HepG2 (cell line): ENCODE data around the gene EGF. TPM values are rescaled to one million over a fixed set of nuclear protein-coding genes. Genes with fewer than 3 reads are reported as not detected.
A peak's percentile ranks its signal among the peaks of the same experiment; 100 is the strongest.

ENCODE experiments used
- ATAC-seq: fragments of 200-7000 bp; cut with Tn5 transposase; 3 replicates; pipeline ENCODE4 v1.9.1; 2020; ENCODE audit warnings: mild to moderate bottlenecking, moderate library complexity
- BruUV-seq: library from RNA; stranded (reverse); fragments of 400-500 nt; replicated peaks from 2 replicates; lab custom pipeline; 2021; lab: Mats Ljungman, UMichigan
- CTCF ChIA-PET: fragments of 300-600 bp; formaldehyde crosslinking; extraction: SDS; loops from one replicate; lab custom pipeline; 2021; ENCODE audit warnings: low total read pairs, inconsistent platforms, low intra/inter-chr PET ratio; lab: Yijun Ruan, JAX
- POLR2A ChIA-PET: fragments of 350-600 bp; sonication (Branson Sonifier 250); formaldehyde crosslinking; loops from one replicate; lab custom pipeline; 2020; ENCODE audit warnings: antibody characterized with exemption, inconsistent platforms; lab: Yijun Ruan, JAX
- DNase-seq: peaks from one replicate; pipeline ENCODE4 v3.0.0-alpha.2; 2015; ENCODE audit warnings: low spot score
- FAIRE-seq: peaks from 3 replicates; lab custom pipeline; 2011; peaks lifted over from hg19 to GRCh38; lab: Jason Lieb, UNC
- H2AFZ ChIP-seq: one replicate; pipeline ENCODE4 v1.6.1; 2011; ENCODE audit warnings: low read length, inconsistent platforms
- H3K27ac ChIP-seq: fragments of 300-600 bp; 3 replicates; pipeline ENCODE4 v1.8.0; 2011; ENCODE audit warnings: mixed run types, mild to moderate bottlenecking, mixed read lengths, low read length, inconsistent platforms; ENCODE audit not compliant: insufficient read depth; ENCODE audit errors: extremely low read length
- H3K27me3 ChIP-seq, 2 experiments: fragments of 200-600 bp in 1 of 2; 2 replicates in 1 of 2; 3 replicates in 1 of 2; pipeline versions ENCODE4 v1.6.0 to v1.8.0; 2011; ENCODE audit warnings: low read length in 2 of 2, mild to moderate bottlenecking in 2 of 2, moderate library complexity in 2 of 2, inconsistent platforms in 1 of 2; ENCODE audit not compliant: insufficient read depth in 2 of 2, control insufficient read depth in 1 of 2
- H3K36me3 ChIP-seq, 2 experiments: fragments of 200-600 bp in 1 of 2; replicated peaks in 1 of 2; 2 replicates in 1 of 2; 3 replicates in 1 of 2; pipeline versions ENCODE4 v1.5.1 to v1.8.0; 2011; ENCODE audit warnings: low read length in 2 of 2, inconsistent platforms in 1 of 2; ENCODE audit not compliant: insufficient read depth in 2 of 2, control insufficient read depth in 1 of 2
- H3K4me1 ChIP-seq: 2 replicates; pipeline ENCODE4 v1.5.1; 2012; ENCODE audit warnings: low read length, inconsistent platforms; ENCODE audit not compliant: insufficient read depth
- H3K4me2 ChIP-seq: 2 replicates; pipeline ENCODE4 v1.6.0; 2011; ENCODE audit warnings: low read depth, low read length, inconsistent platforms
- H3K4me3 ChIP-seq, 3 experiments: fragments of 200-600 bp in 1 of 3; sonication (generic), shearing (Covaris generic) in 1 of 3; replicated peaks in 1 of 3; 2 replicates each; pipeline ENCODE4 v1.5.1; 2011 to 2016; ENCODE audit warnings: low read length in 3 of 3, inconsistent platforms in 2 of 3, low read depth in 2 of 3, mild to moderate bottlenecking in 2 of 3, control low read depth in 1 of 3, mixed read lengths in 1 of 3; ENCODE audit not compliant: insufficient read depth in 1 of 3
- H3K79me2 ChIP-seq: one replicate; pipeline ENCODE4 v1.6.1; 2011; ENCODE audit warnings: low read length, inconsistent platforms; ENCODE audit not compliant: insufficient read depth
- H3K9ac ChIP-seq: 2 replicates; pipeline ENCODE4 v1.6.0; 2011; ENCODE audit warnings: mild to moderate bottlenecking, low read depth, low read length, inconsistent platforms; ENCODE audit not compliant: insufficient read depth
- H3K9me3 ChIP-seq: 2 replicates; pipeline ENCODE4 v1.5.1; 2012; ENCODE audit warnings: mild to moderate bottlenecking, low read length
- H4K20me1 ChIP-seq: 2 replicates; pipeline ENCODE4 v1.6.0; 2011; ENCODE audit warnings: inconsistent platforms, mild to moderate bottlenecking, low read length, moderate library complexity; ENCODE audit not compliant: insufficient read depth
- FOSL2 ChIP-seq: sonication (generic); formaldehyde crosslinking; IDR thresholded peaks from 2 replicates; pipeline ENCODE4 v1.4.0; 2020; ENCODE audit warnings: missing genetic modification reagents
- FOXJ3 ChIP-seq: sonication (generic); formaldehyde crosslinking; IDR thresholded peaks from 2 replicates; pipeline ENCODE4 v1.4.0; 2020; ENCODE audit warnings: missing genetic modification reagents, mild to moderate bottlenecking, borderline replicate concordance
- HBP1 ChIP-seq: IDR thresholded peaks from 2 replicates; pipeline ENCODE4 v1.6.1; 2016; ENCODE audit warnings: low read depth, control low read depth
- ZBTB34 ChIP-seq: sonication (generic); formaldehyde crosslinking; IDR thresholded peaks from 2 replicates; pipeline ENCODE4 v1.8.0; 2022; ENCODE audit warnings: mild to moderate bottlenecking, missing genetic modification reagents
- ZNF362 ChIP-seq: sonication (generic); formaldehyde crosslinking; IDR thresholded peaks from 2 replicates; pipeline ENCODE4 v1.4.0; 2020; ENCODE audit warnings: missing genetic modification reagents, mild to moderate bottlenecking, borderline replicate concordance
- ZNF451 ChIP-seq: sonication (generic); formaldehyde crosslinking; IDR thresholded peaks from 2 replicates; pipeline ENCODE4 v1.5.0; 2020; ENCODE audit warnings: mild to moderate bottlenecking, missing genetic modification reagents
- ZNF503 ChIP-seq: sonication (generic); formaldehyde crosslinking; IDR thresholded peaks from 2 replicates; pipeline ENCODE4 v1.4.0; 2020; ENCODE audit warnings: missing genetic modification reagents
- WGBS: methylation state at CpG from one replicate; pipeline ENCODE4 v1.1.6; 2017; ENCODE audit warnings: low lambda C conversion rate; 5-methylcytosine and 5-hydroxymethylcytosine counted together
- in situ Hi-C: cut with HindIII; loops from 2 replicates; pipeline ENCODE4 v1.10.0; 2017; ENCODE audit warnings: low pct_unique_long_range_greater_than_20kb; ENCODE audit not compliant: extremely low pct_ligation_motif_present
- intact Hi-C: fragments of 100-400 bp; cut with micrococcal nuclease; formaldehyde crosslinking; loops from one replicate; pipeline ENCODE4 v1.10.0; 2022; ENCODE audit not compliant: unreplicated experiment
- polyA plus RNA-seq, 8 experiments: library from polyadenylated mRNA; depleted of rRNA in 3 of 8; stranded (reverse) in 7 of 8; unstranded in 1 of 8; fragments of >200 nt; fragmentation: Illumina TruSeq in 4 of 8; extraction: Trizol in 4 of 8; gene quantifications; 2 replicates each; pipeline versions ENCODE4 v1.2.1 to v1.2.3, GENCODE V29; 2011 to 2016; ENCODE audit warnings: low read depth in 4 of 8, missing spikeins in 1 of 8, mixed read lengths in 1 of 8; ENCODE audit not compliant: insufficient read depth in 1 of 8
- total RNA-seq, 5 experiments: library from RNA; depleted of rRNA; stranded (reverse); fragments of >200 nt; fragmentation: Illumina TruSeq; extraction: Trizol; gene quantifications; 2 replicates each; pipeline ENCODE4 v1.2.3, GENCODE V29; 2016; ENCODE audit warnings: low read depth in 1 of 5

EGF gene
- total and polyA plus RNA-seq, 2 of the 13 experiments (the other 11 are each of a cell fraction or from before 2014, with no cell fraction given): 0.07 to 0.08 TPM

- no peak for TF ChIP-seq ZNF362 (CRISPR knock-in tag)
- no peak for TF ChIP-seq ZBTB34 (CRISPR knock-in tag)
- TF ChIP-seq HBP1 (CRISPR knock-in tag): no peak
- TF ChIP-seq, all 625 proteins: peak for 0
Measured at GRCh38 chr4:109985993-109986974, 73.6 kb downstream of the EGF start (continued).

- CTCF ChIA-PET: no interaction called here
- no peak for TF ChIP-seq ZNF503 (CRISPR knock-in tag)
- TF ChIP-seq FOSL2 (CRISPR knock-in tag): 0 out of 2 replicates have a peak, but pooled peaks have one; percentile 21
- no peak for TF ChIP-seq FOXJ3 (CRISPR knock-in tag)
- TF ChIP-seq ZNF451 (CRISPR knock-in tag): no peak
- TF ChIP-seq, all 625 proteins: peak for 1
- H3K4me1 ChIP-seq: no peaks in the 10 kb centered on the region
- no peaks in the 10 kb centered on the region for H3K9me3 ChIP-seq
- POLR2A ChIA-PET: no interaction called here
- 0 out of 5 replicates have a peak, but pooled peaks cover 0 to 2% of the 10 kb centered on the region in 2 experiments for H3K27me3 ChIP-seq
- H4K20me1 ChIP-seq: no peaks in the 10 kb centered on the region
- no peak overlapping the region for H3K4me2 ChIP-seq
- H2AFZ ChIP-seq: no peak overlapping the region
- no peaks in the 10 kb centered on the region for H3K36me3 ChIP-seq
- BruUV-seq: no TSS peak
- no peak overlapping the region for H3K9ac ChIP-seq
- in situ Hi-C loops: no loop called here
- ATAC-seq: no peak
- H3K79me2 ChIP-seq: no peaks in the 10 kb centered on the region
- intact Hi-C loops: no loop called here
- no peak for DNase-seq
- no peak overlapping the region for H3K4me3 ChIP-seq
- WGBS: 47% methylated on average over 12 of the region's 13 CpGs
- FAIRE-seq: no peak
- no peak overlapping the region for H3K27ac ChIP-seq
Measured at GRCh38 chr4:109989044-109989443, 76.4 kb downstream of the EGF start.
